Epithelial cell of esophagus (primary cell): ENCODE results near the gene PITX2.

Experiments
- DNase-seq: peaks from one replicate; pipeline ENCODE4 v3.0.0; 2010; ENCODE audit warnings: low read depth
- H3K4me3 ChIP-seq: 2 replicates; pipeline ENCODE4 v1.5.1; 2011; ENCODE audit warnings: mild to moderate bottlenecking, low read length, control low read depth
- CTCF ChIP-seq: IDR thresholded peaks from 2 replicates; pipeline ENCODE4 v1.5.1; 2011; ENCODE audit warnings: low read depth, mild to moderate bottlenecking, low read length, control low read depth, inconsistent platforms; ENCODE audit not compliant: insufficient read depth; ENCODE audit errors: missing control alignments

PITX2 gene

GRCh38 chr4:110612631-110613269 is 10.1 kb downstream of the PITX2 start:
- no peak for DNase-seq
- no peak for TF ChIP-seq CTCF
- H3K4me3 ChIP-seq: no peak overlapping the region

GRCh38 chr4:110611968-110612447 is 10.9 kb downstream of the PITX2 start:
- H3K4me3 ChIP-seq: no peak overlapping the region
- DNase-seq: no peak
- TF ChIP-seq CTCF: no peak

- no peak overlapping the region for H3K4me3 ChIP-seq
- TF ChIP-seq CTCF: no peak
- no peak for DNase-seq
Observed at GRCh38 chr4:110610940-110611831, 11.7 kb downstream of the PITX2 start.

- DNase-seq: no peak
- TF ChIP-seq CTCF: no peak
- no peak overlapping the region for H3K4me3 ChIP-seq
Observed at GRCh38 chr4:110610620-110610939, 12.3 kb downstream of the PITX2 start.

GRCh38 chr4:110609044-110609750 is 13.7 kb downstream of the PITX2 start:
- TF ChIP-seq CTCF: no peak
- no peak overlapping the region for H3K4me3 ChIP-seq
- DNase-seq: no peak

- H3K4me3 ChIP-seq: no peak overlapping the region
- DNase-seq: no peak
- no peak for TF ChIP-seq CTCF
Observed at GRCh38 chr4:110605077-110605476, 17.8 kb downstream of the PITX2 start.
